Liver (tissue), 9 donors: ENCODE measurements around the gene NINJ2. TPM values are rescaled to one million over a fixed set of nuclear protein-coding genes. Genes with fewer than 3 reads are reported as not detected.

Experiments
- DNase-seq: peaks from one replicate; pipeline ENCODE4 v3.0.0-alpha.2; 2017; ENCODE audit warnings: low spot score
- H3K27ac ChIP-seq, 2 donors: one replicate each; pipeline ENCODE4 v1.7.0; 2013; ENCODE audit warnings: inconsistent platforms in 2 of 2, low read length in 2 of 2, control low read depth in 1 of 2, low read depth in 1 of 2, mild to moderate bottlenecking in 1 of 2
- H3K27me3 ChIP-seq, 4 donors: one replicate each; pipeline versions ENCODE4 v1.6.1 to v1.7.0; 2013; ENCODE audit warnings: low read length in 3 of 4, inconsistent platforms in 1 of 4, mild to moderate bottlenecking in 1 of 4, moderate library complexity in 1 of 4; ENCODE audit not compliant: control insufficient read depth in 4 of 4, insufficient read depth in 4 of 4
- H3K36me3 ChIP-seq, 4 donors: one replicate each; pipeline versions ENCODE4 v1.6.1 to v1.7.0; 2013; ENCODE audit warnings: low read length in 3 of 4, mild to moderate bottlenecking in 3 of 4, low read depth in 1 of 4, moderate library complexity in 1 of 4; ENCODE audit not compliant: control insufficient read depth in 4 of 4, insufficient read depth in 3 of 4
- H3K4me1 ChIP-seq, 4 donors: one replicate each; pipeline versions ENCODE4 v1.6.1 to v1.7.0; 2013; ENCODE audit warnings: low read length in 3 of 4, mild to moderate bottlenecking in 3 of 4, moderate library complexity in 1 of 4; ENCODE audit not compliant: control insufficient read depth in 4 of 4, insufficient read depth in 4 of 4
- H3K4me3 ChIP-seq, 3 donors: one replicate each; pipeline versions ENCODE4 v1.6.1 to v1.7.0; 2013; ENCODE audit warnings: low read length in 3 of 3, control low read depth in 1 of 3, low read depth in 1 of 3, mild to moderate bottlenecking in 1 of 3
- H3K9ac ChIP-seq, 2 donors: one replicate each; pipeline ENCODE4 v1.7.0; 2013; ENCODE audit warnings: low read length in 2 of 2, mild to moderate bottlenecking in 2 of 2, moderate library complexity in 2 of 2, control low read depth in 1 of 2, low read depth in 1 of 2
- H3K9me3 ChIP-seq, 4 donors: one replicate each; pipeline versions ENCODE4 v1.6.1 to v1.7.0; 2013; ENCODE audit warnings: low read length in 3 of 4; ENCODE audit not compliant: control insufficient read depth in 4 of 4
- ATF3 ChIP-seq: IDR thresholded peaks from 2 replicates; pipeline ENCODE4 v1.6.1; 2016; ENCODE audit warnings: antibody characterized with exemption
- CTCF ChIP-seq: fragments of 150-350 bp; IDR thresholded peaks from 2 replicates; pipeline ENCODE4 v1.5.1; 2017; ENCODE audit warnings: improper control_type of control experiment, low read depth, low read length; ENCODE audit not compliant: missing input control
- EGR1 ChIP-seq, 2 donors: IDR thresholded peaks; 2 replicates each; pipeline ENCODE4 v1.6.1; 2016 to 2018; ENCODE audit warnings: antibody characterized with exemption in 2 of 2, low read depth in 2 of 2
- FOXA1 ChIP-seq: IDR thresholded peaks from 2 replicates; pipeline ENCODE4 v1.6.1; 2016; ENCODE audit warnings: antibody characterized with exemption
- FOXA2 ChIP-seq: IDR thresholded peaks from 2 replicates; pipeline ENCODE4 v1.6.1; 2016; ENCODE audit warnings: antibody characterized with exemption
- GABPA ChIP-seq, 2 donors: IDR thresholded peaks in 1 of 2; conservative IDR thresholded peaks in 1 of 2; 2 replicates each; pipeline ENCODE4 v1.6.1; 2016; ENCODE audit warnings: antibody characterized with exemption in 2 of 2, mild to moderate bottlenecking in 1 of 2, moderate library complexity in 1 of 2
- HNF4A ChIP-seq, 2 donors: conservative IDR thresholded peaks; 2 replicates each; pipeline ENCODE4 v1.6.1; 2016; ENCODE audit warnings: antibody characterized with exemption in 2 of 2, mild to moderate bottlenecking in 2 of 2
- HNF4G ChIP-seq: IDR thresholded peaks from 2 replicates; pipeline ENCODE4 v1.6.1; 2016; ENCODE audit warnings: antibody characterized with exemption
- JUND ChIP-seq, 2 donors: IDR thresholded peaks; 2 replicates each; pipeline ENCODE4 v1.6.1; 2016; ENCODE audit warnings: antibody characterized with exemption in 2 of 2
- MAX ChIP-seq: IDR thresholded peaks from 2 replicates; pipeline ENCODE4 v1.6.1; 2016; ENCODE audit warnings: antibody characterized with exemption
- NR2F2 ChIP-seq: IDR thresholded peaks from 2 replicates; pipeline ENCODE4 v1.6.1; 2016; ENCODE audit warnings: antibody characterized with exemption
- RAD21 ChIP-seq, 2 donors: IDR thresholded peaks; 2 replicates each; pipeline ENCODE4 v1.6.1; 2016; ENCODE audit warnings: antibody characterized with exemption in 2 of 2, mild to moderate bottlenecking in 2 of 2
- REST ChIP-seq: IDR thresholded peaks from 2 replicates; pipeline ENCODE4 v1.6.1; 2016; ENCODE audit warnings: antibody characterized with exemption, mild to moderate bottlenecking
- RXRA ChIP-seq, 2 donors: IDR thresholded peaks; 2 replicates each; pipeline ENCODE4 v1.6.1; 2017 to 2018; ENCODE audit warnings: antibody characterized with exemption in 2 of 2, mild to moderate bottlenecking in 1 of 2
- SP1 ChIP-seq: IDR thresholded peaks from 2 replicates; pipeline ENCODE4 v1.6.1; 2018; ENCODE audit warnings: antibody characterized with exemption, mild to moderate bottlenecking
- TAF1 ChIP-seq: conservative IDR thresholded peaks from 2 replicates; pipeline ENCODE4 v1.6.1; 2016; ENCODE audit warnings: antibody characterized with exemption, mild to moderate bottlenecking
- YY1 ChIP-seq: IDR thresholded peaks from 2 replicates; pipeline ENCODE4 v1.6.1; 2016; ENCODE audit warnings: antibody characterized with exemption, mild to moderate bottlenecking
- ZBTB33 ChIP-seq: IDR thresholded peaks from 2 replicates; pipeline ENCODE4 v1.6.1; 2016; ENCODE audit warnings: antibody characterized with exemption
- WGBS: extraction: QIAGEN DNeasy Blood & Tissue Kit; methylation state at CpG from one replicate; pipeline ENCODE4 v1.1.7; 2013; 5-methylcytosine and 5-hydroxymethylcytosine counted together
- polyA plus RNA-seq, 2 donors: library from polyadenylated mRNA; stranded (reverse) in 1 of 2; unstranded in 1 of 2; fragments of 200-250 nt in 1 of 2; fragments of >200 nt in 1 of 2; fragmentation: Nextera tagmentation in 1 of 2; extraction: Ambion mirVana in 1 of 2; gene quantifications; one replicate each; pipeline versions ENCODE4 v1.2.1 to v1.2.3, GENCODE V29; 2013 to 2015
- total RNA-seq, 2 donors: library from RNA; depleted of rRNA; stranded (reverse); fragments of >200 nt; gene quantifications; one replicate each; pipeline ENCODE4 v1.2.3, GENCODE V29; 2014
- donor health status: healthy.
- donor health status: healthy.
- donor health status: healthy.
- donor health status: healthy.
- donor health status: healthy.

Gene NINJ2
- total and polyA plus RNA-seq, 4 donors, result 6.7 to 16.5 (median 15.4) TPM

GRCh38 chr12:632102-632696, 31.0 kb downstream of the NINJ2 start:
- TF ChIP-seq ATF3, result peak; percentile 21
- TF ChIP-seq GABPA (IDR thresholded peaks at IDR 0.05 in 1 of 2, conservative IDR thresholded peaks at IDR 0.05 in 1 of 2), result peak in 1 of 2 donors; percentile 26
- peak in 1 of 2 donors; percentile 73 for TF ChIP-seq RXRA (IDR thresholded peaks at IDR 0.05)
- TF ChIP-seq FOXA1, result peak; percentile 13
- peak; percentile 54 to 70 for TF ChIP-seq RAD21 (IDR thresholded peaks at IDR 0.05)
- no peak for TF ChIP-seq NR2F2
- no peak for TF ChIP-seq ZBTB33
- peak; percentile 59 for TF ChIP-seq FOXA2
- peak; percentile 74 for TF ChIP-seq SP1
- TF ChIP-seq MAX, result peak; percentile 43
- TF ChIP-seq YY1, result peak; percentile 64
- no peak for TF ChIP-seq REST
- peak; percentile 46 for TF ChIP-seq HNF4G
- TF ChIP-seq CTCF, result no peak
- peak; percentile 61 to 69 for TF ChIP-seq JUND (IDR thresholded peaks at IDR 0.05)
- no peak for TF ChIP-seq EGR1 (IDR thresholded peaks at IDR 0.05; ENCODE audit: low read depth in 2 of 2)
- TF ChIP-seq HNF4A (conservative IDR thresholded peaks at IDR 0.05), result peak; percentile 64 to 67
- no peak for TF ChIP-seq TAF1
- no peaks in the 10 kb centered on the region for H3K36me3 ChIP-seq
- H3K9ac ChIP-seq, result peak overlapping the region in 1 of 2 donors; percentile 39
- H3K4me3 ChIP-seq, result no peak overlapping the region
- DNase-seq, result no peak
- peak overlapping the region; percentile 67 to 79 for H3K27ac ChIP-seq
- H3K27me3 ChIP-seq, result no peaks in the 10 kb centered on the region
- 11% methylated on average over 7 of the region's 7 CpGs for WGBS
- H3K9me3 ChIP-seq, result no peaks in the 10 kb centered on the region
- peaks cover 23 to 42% (median 33%) of the 10 kb centered on the region in 4 donors for H3K4me1 ChIP-seq
